Measurements from ENCODE around the gene ANKH. TPM values are rescaled to one million over a fixed set of nuclear protein-coding genes. Genes with fewer than 3 reads are reported as not detected.

The ANKH gene
- total RNA-seq, 4 donors from 2014 or later: 18.1 to 44.5 (median 30.5) TPM

DNA sequence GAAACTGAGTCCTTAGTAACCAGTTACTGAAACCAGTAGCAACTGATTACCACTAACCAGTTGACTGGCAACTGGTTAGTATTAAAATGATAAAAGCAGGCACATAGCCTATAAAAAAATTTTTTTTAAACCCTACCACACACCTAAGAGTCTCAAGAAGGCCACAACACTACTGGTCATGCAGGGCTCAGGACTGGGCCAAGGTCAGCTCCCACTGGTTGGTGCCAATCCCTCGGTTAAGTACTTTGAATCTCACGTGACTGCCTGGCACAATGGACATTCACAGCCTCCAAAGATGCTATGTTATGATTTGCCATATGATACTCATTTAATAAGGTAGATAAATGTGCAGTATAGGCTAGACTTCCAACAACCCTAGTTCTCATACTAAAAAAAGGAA lies 8.5 kb downstream of the ANKH start:
- TF ChIP-seq, protein P1, sequence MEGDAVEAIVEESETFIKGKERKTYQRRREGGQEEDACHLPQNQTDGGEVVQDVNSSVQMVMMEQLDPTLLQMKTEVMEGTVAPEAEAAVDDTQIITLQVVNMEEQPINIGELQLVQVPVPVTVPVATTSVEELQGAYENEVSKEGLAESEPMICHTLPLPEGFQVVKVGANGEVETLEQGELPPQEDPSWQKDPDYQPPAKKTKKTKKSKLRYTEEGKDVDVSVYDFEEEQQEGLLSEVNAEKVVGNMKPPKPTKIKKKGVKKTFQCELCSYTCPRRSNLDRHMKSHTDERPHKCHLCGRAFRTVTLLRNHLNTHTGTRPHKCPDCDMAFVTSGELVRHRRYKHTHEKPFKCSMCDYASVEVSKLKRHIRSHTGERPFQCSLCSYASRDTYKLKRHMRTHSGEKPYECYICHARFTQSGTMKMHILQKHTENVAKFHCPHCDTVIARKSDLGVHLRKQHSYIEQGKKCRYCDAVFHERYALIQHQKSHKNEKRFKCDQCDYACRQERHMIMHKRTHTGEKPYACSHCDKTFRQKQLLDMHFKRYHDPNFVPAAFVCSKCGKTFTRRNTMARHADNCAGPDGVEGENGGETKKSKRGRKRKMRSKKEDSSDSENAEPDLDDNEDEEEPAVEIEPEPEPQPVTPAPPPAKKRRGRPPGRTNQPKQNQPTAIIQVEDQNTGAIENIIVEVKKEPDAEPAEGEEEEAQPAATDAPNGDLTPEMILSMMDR (IDR thresholded peaks at IDR 0.05; ENCODE audit: low read depth): no peak

DNA sequence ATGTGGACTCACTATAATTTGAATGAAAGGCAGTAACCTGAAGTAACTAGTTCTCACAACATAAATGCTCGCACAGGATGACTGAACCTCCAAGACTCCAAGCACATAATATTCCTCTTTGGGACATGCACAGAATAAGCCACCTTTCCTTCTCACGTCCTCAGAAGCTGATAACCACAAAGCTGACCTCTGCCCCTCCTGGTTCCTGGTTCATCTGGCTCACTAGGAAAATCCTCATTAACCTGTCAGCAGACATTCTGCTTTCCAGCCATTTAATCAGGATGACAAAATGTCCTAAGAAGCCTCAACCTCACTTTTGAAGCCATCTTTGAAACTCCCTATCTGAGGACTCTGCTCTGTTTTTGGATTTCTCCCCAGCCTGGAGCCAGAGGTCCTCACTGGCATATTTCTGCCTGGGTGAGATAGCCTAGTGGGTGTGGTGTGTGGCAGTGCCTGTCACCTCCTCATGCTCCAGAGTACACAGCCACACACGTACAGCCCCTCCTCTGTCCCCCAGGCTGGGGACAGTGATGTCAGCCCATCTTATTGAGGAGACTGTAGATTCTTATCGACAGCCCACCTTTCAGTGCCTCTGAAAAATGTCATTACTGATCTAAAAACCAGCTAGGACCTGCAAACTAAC lies 10.3 kb downstream of the ANKH start:
- TF ChIP-seq, protein P1 (IDR thresholded peaks at IDR 0.05; ENCODE audit: low read depth): no peak

DNA sequence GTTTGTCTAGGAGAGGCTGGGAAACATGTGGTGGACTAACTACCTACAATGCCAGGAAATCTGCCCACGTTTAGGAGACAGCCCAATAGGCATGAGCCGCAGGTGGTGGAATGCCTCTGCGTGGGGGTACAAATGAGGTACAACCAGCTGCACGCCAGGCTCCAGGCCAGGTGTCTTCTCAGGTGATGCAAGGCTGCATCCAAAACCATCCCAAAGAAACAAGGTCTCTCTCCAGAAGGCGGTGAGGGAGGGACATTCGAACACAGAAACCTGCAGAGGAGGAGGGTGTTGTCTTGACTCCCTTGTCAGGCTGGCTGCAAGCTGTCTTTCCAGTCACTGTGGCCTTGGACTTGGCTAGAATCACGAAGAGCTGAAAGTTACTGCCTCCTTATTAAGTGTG lies 11.6 kb downstream of the ANKH start:
- TF ChIP-seq, protein P1 (IDR thresholded peaks at IDR 0.05; ENCODE audit: low read depth): no peak

DNA sequence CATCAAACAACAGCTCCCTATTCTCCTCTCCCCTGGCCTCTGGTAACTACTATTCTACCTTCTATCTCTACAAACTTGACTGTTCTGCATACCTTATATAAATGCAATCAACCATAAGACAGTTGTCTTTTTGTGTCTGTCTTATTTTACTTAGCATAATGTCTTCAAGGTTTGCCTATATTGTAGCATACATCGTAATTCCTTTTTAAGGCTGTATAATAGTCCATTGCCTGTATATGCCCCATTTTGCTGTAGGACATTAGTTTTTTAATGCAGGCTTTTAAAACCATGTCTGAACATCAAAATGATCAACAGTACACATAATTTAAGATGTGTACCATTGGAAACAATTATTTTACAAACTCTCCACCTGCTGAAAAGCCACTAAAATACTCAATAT lies 12.4 kb downstream of the ANKH start:
- TF ChIP-seq, protein P1 (IDR thresholded peaks at IDR 0.05; ENCODE audit: low read depth): no peak

DNA sequence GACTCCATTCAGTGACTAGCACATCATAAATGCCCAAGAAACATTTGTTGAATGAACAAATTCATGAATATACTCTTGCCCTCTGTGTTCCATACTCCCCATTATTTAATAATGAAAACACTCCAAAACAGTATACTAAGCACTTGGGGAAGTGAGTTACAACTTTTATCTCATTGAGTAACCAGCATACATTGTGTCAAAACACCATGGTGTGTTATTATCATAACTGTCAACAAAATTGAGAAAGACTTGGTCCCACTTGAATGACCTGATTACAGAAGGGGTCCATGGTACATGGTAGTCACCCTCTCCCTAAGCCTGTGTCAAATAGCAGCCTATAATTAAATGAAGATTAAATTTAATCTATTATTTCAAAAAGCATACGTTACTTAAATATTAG lies 16.2 kb downstream of the ANKH start:
- TF ChIP-seq, protein P1 (IDR thresholded peaks at IDR 0.05; ENCODE audit: low read depth): no peak

DNA sequence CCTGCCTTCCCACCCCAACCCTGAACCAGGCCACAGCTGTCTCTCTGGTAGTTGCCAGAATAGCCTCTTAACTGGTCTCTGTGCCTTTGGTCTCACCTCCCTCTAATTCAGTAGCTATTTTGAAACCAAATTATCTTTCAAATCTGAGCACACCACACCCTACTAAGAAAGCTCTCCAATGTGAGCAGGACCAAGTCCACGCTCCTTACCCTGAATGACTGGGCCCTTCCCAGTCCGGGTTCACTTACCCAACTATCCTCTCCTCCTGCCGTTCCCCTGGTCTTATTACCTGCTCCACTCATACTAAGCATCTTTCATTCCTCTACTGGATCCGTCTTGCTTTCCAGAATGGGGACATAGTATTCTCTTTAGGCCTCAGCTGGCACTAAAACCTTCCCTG lies 16.8 kb downstream of the ANKH start:
- TF ChIP-seq, protein P1 (IDR thresholded peaks at IDR 0.05; ENCODE audit: low read depth): no peak

DNA sequence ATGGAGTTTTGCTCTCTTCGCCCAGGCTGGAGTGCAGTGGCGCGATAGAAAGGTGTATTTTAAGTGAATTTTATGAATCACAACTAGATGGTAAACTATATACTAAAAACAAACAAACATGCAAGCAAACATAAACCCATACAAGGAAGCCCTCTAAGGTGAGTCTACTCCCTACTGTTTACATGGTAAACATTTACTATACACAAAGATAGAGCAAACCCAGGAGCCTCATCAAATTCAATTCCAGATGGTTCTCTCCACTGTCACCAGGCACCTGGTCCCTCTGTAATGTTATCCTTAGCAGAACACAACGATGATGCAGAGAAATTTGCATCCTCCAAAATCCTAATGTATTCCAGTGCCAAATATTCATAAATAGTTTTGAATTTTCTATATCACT lies 17.9 kb downstream of the ANKH start:
- TF ChIP-seq, protein P1 (IDR thresholded peaks at IDR 0.05; ENCODE audit: low read depth): no peak
